HUES48 (cell line): ENCODE measurements around the gene HOXA1.

ENCODE experiments used
- H3K27ac ChIP-seq: one replicate; pipeline ENCODE4 v1.7.0; 2013; ENCODE audit warnings: low read depth, low read length, inconsistent platforms
- H3K27me3 ChIP-seq: 2 replicates; pipeline ENCODE4 v1.6.1; 2013; ENCODE audit warnings: mild to moderate bottlenecking, low read length; ENCODE audit not compliant: control insufficient read depth, insufficient read depth
- H3K36me3 ChIP-seq: 2 replicates; pipeline ENCODE4 v1.6.1; 2013; ENCODE audit warnings: low read length; ENCODE audit not compliant: control insufficient read depth, insufficient read depth
- H3K4me1 ChIP-seq: 2 replicates; pipeline ENCODE4 v1.6.1; 2013; ENCODE audit warnings: mild to moderate bottlenecking, low read length; ENCODE audit not compliant: control insufficient read depth, insufficient read depth
- H3K4me3 ChIP-seq: 2 replicates; pipeline ENCODE4 v1.5.1; 2013; ENCODE audit warnings: mild to moderate bottlenecking, low read depth, low read length
- H3K9ac ChIP-seq: 2 replicates; pipeline ENCODE4 v1.6.1; 2013; ENCODE audit warnings: mild to moderate bottlenecking, low read depth, low read length, moderate library complexity
- H3K9me3 ChIP-seq: 2 replicates; pipeline ENCODE4 v1.6.1; 2013; ENCODE audit warnings: low read length; ENCODE audit not compliant: control insufficient read depth, insufficient read depth

HOXA1 gene

DNA sequence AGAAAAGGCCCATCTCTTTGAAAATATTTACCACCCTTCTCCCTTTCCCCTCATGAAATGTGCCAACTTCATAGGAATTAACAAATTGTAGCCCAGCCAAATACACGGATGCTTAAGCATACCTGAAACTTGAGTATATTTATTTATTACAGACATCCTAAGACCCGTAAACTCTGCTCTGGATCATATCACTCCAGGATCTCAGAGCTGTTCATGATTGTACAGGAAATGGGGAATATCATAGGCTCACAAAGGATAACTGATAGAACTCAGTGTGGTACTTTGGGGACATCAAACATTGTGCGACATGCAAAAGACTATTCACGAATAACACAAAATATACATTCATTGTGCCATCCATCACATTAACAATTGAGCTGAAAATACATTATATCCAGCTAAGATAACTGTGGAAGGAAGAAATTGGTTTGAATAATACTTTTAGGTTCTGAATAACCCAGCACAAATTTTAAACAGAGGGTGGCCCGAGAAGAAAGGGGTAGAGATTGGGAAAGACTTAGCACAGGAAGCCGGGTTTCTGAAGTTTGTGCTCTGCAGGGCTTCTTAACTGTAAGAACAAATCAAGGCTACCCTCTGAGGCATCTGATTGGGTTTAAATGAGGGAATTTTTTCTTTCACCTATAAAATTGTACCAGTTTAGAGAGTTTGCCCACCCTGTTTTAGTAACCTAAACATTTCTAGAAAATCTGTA is 2.5 kb downstream of the HOXA1 start:
- no peak overlapping the region for H3K9ac ChIP-seq
- no peaks in the 10 kb centered on the region for H3K36me3 ChIP-seq
- H3K9me3 ChIP-seq = no peaks in the 10 kb centered on the region
- peaks cover 45% of the 10 kb centered on the region for H3K4me1 ChIP-seq
- peaks cover 100% of the 10 kb centered on the region for H3K27me3 ChIP-seq
- H3K4me3 ChIP-seq = no peak overlapping the region
- no peak overlapping the region for H3K27ac ChIP-seq

DNA sequence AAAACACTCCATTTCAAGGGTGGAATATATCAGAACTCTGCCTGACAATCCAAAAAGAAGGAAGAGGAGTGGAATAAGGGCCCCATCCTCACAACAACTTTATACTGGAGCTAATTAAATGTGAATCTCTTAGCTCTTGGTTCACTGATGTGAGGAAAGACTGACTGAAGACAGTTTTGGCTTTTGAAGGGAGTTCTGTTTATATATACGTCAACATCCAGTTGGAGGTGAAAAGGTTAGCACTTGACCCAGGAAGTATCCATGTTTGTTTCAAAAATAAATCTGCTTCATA is 3.0 kb downstream of the HOXA1 start:
- Histone ChIP-seq H3K4me3 (no peak overlapping the region), H3K27ac (no peak overlapping the region), H3K9me3 (no peaks in the 10 kb centered on the region), H3K4me1 (peaks cover 43% of the 10 kb centered on the region), H3K9ac (no peak overlapping the region), H3K36me3 (no peaks in the 10 kb centered on the region), H3K27me3 (peaks cover 100% of the 10 kb centered on the region)

DNA sequence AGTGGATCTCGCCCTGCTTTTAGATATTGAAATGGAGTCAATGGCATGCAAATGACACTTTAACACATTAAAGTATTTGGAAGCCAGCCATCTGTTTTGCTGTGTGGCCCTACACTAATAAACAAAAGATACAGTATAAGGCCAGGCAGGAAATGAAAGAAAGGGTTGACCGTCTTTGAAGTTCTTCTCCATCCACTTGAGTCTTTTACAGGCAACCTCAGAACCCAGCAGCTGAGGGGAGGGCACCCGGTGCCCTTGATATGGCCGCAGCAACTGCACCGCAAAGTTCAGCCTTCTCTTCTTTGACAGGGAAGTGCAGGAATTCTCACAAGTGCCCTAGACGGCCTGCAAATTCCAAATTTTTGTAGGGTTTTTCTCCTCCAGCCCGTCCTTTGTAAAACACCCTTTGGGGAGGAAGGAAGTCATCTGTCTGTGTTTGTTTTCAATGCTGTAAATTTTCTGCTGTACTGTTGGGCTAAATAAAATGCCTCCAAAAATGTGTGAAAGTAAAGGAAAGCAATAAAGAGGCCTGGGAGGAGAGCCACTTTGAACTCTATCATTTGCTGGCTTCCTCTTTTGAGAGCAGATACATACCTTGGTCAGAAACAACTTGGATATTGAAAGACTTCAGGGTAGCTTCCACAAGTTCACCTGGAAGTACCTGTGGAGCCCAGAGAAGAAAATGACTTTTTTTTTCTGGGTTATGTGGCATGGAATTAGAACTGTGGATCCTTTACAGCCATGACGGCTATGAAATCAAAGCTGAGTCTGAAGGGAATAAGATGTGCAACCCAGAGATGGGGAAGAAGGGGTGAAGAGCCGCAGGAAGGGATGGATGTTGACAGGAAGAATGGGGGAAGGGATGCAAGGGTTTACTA is 3.6 kb downstream of the HOXA1 start:
- H3K27me3 ChIP-seq = peaks cover 99% of the 10 kb centered on the region

DNA sequence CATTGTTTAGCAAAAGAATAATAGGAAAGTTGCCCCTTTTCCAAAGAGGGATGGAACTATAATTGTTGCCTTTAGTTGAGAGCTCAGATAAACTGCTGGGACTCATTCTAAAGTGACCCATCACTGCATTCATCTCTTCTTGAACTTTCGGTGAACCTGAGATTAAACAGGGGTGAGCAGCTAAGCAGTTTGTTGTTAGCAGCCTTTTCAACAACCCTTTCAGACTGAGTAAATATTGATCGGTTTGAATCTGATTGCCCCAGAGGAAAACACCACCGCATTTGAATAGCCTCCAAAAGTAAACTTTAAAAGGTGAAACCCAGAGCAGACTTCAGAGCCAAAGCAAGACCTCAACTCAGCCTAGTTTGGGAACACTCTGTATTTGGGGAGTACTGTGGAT is 4.7 kb downstream of the HOXA1 start:
- peaks cover 31% of the 10 kb centered on the region for H3K4me1 ChIP-seq
- H3K4me3 ChIP-seq = no peak overlapping the region
- H3K9ac ChIP-seq = no peak overlapping the region
- H3K36me3 ChIP-seq = no peaks in the 10 kb centered on the region
- H3K9me3 ChIP-seq = no peaks in the 10 kb centered on the region
- H3K27ac ChIP-seq = peak overlapping the region; percentile 77
- peaks cover 90% of the 10 kb centered on the region for H3K27me3 ChIP-seq

More for the DNA sequence above, 3.6 kb downstream of the HOXA1 start:
- no peaks in the 10 kb centered on the region for H3K9me3 ChIP-seq
- no peaks in the 10 kb centered on the region for H3K36me3 ChIP-seq
- H3K9ac ChIP-seq = no peak overlapping the region
- peak overlapping the region; percentile 26 for H3K27ac ChIP-seq
- no peak overlapping the region for H3K4me3 ChIP-seq
- H3K4me1 ChIP-seq = peaks cover 38% of the 10 kb centered on the region

DNA sequence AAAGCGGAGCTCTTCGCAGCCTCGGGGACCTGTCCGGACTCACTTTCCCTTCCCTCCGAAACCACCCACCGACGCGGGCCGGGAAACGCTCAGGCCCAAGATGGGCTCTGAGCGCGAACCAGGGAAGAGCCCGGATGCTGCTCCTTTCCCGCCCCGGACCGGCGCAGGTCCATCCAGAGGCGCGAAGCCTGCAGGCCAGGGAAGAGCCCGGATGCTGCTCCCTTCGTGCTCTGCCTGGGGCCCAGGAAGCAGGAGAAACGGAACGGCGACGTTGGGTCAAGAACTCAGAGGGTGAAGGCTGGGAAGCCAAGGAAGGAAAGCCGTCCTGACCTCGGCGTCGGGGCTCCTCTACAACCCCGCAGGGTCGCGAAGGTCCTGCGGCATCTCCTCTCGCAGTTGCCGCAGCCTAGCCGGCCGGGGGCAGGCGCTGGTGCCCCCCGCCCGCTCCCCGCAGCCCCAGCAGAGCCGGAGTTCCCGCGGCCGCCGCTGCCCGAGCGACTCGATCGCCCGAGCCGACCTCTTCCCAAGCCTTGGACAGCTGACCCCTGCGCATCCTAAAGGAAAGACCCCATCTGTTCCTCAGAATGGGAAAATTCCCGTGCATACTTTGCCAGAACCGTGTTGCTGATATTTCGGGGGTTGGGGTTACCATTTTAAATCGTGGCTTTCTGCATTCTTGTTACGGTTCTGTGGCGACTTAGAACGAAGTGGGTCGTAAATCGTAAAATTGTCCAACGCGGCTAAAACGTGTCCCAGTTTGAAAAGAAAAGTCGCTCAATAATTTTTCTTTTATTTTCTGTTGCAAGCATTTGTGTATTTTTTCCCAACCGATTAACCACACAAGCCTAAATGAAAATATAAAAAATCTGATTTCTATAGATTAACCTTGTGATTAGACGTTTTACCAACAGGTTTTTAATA is 7.5 kb downstream of the HOXA1 start:
- no peak overlapping the region for H3K4me3 ChIP-seq
- H3K27ac ChIP-seq = no peak overlapping the region
- H3K27me3 ChIP-seq = peaks cover 71% of the 10 kb centered on the region
- H3K4me1 ChIP-seq = peaks cover 26% of the 10 kb centered on the region
- no peaks in the 10 kb centered on the region for H3K36me3 ChIP-seq
- H3K9me3 ChIP-seq = no peaks in the 10 kb centered on the region
- no peak overlapping the region for H3K9ac ChIP-seq

DNA sequence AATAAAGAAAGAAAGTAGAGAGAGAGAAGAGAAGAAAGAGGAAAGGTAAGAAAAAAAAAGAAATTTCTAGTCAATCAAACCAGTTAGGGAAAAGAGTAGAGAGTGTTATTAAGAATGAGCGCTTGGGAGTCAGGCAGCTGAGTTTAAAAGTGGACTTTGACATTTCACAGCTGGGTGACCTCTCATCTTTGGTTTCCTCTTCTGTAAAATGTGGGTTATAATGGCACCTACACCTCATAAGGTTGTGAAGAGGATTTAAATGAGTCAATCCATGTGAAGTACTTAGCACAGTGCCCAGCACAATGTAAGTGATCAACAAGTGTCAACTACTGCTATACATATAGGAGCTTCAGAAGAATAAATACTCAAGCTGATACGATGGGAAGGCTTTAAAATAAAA is 12.2 kb downstream of the HOXA1 start:
- Histone ChIP-seq H3K9ac (no peak overlapping the region), H3K27me3 (peaks cover 30% of the 10 kb centered on the region), H3K9me3 (no peaks in the 10 kb centered on the region), H3K4me3 (no peak overlapping the region), H3K4me1 (peaks cover 10% of the 10 kb centered on the region), H3K36me3 (no peaks in the 10 kb centered on the region), H3K27ac (no peak overlapping the region)

DNA sequence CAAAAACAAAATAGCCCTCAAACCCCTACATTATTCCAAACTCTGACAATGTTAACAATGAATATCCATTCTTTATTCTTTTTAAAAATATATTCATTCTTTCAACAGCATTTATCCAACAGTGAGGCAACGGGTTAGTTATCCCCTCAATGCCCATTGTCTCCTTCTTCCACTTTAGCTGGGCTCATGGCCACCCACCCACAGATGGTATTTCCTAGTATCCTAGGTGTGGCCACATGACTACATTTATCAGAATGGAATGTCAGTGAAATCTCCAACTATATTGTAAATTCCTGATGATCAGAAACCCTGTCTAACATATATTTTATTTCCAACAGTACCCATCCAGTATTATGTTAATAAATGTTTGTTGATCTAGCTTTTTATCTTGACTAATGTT is 13.6 kb downstream of the HOXA1 start:
- no peaks in the 10 kb centered on the region for H3K36me3 ChIP-seq
- H3K4me3 ChIP-seq = no peak overlapping the region
- H3K27ac ChIP-seq = no peak overlapping the region
- H3K9me3 ChIP-seq = no peaks in the 10 kb centered on the region
- H3K4me1 ChIP-seq = peaks cover 10% of the 10 kb centered on the region
- H3K9ac ChIP-seq = no peak overlapping the region
- H3K27me3 ChIP-seq = peaks cover 16% of the 10 kb centered on the region

DNA sequence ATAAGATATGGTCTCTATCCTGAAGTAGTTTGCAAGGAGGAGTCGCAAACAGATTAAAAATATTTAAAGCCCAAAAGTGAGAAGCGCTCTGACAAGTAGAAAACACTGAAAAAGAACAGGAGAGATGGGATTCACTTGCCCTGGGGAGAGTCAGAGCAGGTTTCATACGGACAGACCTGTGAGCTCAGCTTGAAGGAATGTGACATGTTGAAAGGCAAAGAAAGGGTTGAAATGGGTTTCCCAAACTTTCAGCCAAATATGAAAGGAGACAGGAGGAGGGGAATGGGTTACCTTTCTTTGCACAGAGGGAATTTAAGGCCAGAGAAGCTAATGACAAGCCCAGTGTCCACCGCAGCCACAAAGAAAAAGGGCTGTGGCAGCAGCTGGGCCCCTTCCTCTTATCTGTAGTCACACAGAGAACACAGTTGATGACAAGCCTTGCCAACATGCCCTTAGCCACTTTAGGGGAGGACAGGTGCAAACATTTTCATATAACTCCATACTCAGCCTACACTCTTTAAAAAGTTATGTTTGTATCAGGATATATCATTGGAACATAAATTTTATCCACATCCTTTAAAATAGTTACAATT is 14.9 kb downstream of the HOXA1 start:
- Histone ChIP-seq H3K9me3 (no peaks in the 10 kb centered on the region), H3K27ac (peak overlapping the region; percentile 71), H3K27me3 (peaks cover 13% of the 10 kb centered on the region), H3K9ac (no peak overlapping the region), H3K36me3 (no peaks in the 10 kb centered on the region), H3K4me1 (peaks cover 10% of the 10 kb centered on the region), H3K4me3 (no peak overlapping the region)

DNA sequence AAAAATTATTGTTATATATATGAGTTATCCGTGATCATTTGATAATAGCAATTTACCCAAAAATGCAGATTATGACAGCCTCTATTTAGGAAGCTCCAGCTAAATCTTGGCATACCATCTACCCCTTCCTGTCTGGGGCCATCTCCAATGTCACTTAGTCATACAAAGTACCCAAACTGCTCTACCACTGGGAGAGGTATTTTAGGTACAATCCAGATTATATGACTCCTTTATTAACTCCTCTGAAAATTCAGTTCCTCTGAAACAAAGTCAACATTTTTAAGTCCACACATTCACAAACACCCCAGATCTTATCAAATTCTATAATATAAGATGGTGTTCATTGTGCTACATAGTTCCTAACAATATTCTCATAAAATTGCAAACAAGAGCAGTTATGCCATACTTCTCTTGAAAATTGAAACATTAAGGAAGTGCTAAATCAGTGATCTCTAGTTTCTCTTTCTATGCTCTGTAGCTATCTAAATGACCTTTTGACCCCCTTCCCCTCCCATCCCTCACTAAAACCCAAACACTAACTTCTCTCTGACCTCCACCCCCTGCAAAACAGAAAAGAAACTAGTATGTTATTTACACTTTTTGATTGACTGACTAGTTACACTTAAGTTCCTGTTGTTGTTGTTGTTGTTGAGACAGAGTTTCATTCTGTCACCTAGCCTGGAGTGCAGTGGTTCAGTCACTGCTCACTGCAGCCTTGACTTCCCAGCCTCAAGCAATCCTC is 16.4 kb downstream of the HOXA1 start:
- no peak overlapping the region for H3K4me3 ChIP-seq
- peaks cover 10% of the 10 kb centered on the region for H3K4me1 ChIP-seq
- H3K36me3 ChIP-seq = no peaks in the 10 kb centered on the region
- peaks cover 8% of the 10 kb centered on the region for H3K27me3 ChIP-seq
- H3K27ac ChIP-seq = no peak overlapping the region
- no peak overlapping the region for H3K9ac ChIP-seq
- no peaks in the 10 kb centered on the region for H3K9me3 ChIP-seq

DNA sequence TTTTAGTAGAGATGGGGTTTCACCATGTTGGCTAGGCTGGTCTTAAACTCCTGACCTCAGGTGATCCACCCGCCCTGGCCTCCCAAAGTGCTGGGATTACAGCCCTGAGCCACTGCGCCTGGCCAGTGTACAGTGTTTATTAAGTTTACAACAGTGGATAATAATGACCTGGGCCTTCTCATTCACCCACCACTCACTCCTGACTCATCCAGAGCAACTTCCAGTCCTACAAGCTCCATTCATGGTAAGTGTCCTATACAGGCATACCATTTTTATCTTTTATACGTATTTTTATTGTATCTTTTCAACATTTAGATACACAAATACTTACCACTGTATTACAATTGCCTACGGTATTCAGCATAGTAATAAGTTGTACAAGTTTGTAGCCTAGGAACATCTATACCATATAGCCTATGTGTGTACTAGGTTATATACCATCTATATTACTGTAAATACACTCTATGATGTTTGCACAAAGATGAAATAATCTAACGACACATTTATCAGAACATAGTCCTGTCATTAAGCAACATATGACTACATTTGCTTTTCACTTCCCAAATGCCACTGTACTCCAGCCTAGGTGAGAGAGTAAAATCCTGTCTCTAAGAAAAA is 17.1 kb downstream of the HOXA1 start:
- H3K9me3 ChIP-seq = no peaks in the 10 kb centered on the region
- no peak overlapping the region for H3K27ac ChIP-seq
- H3K27me3 ChIP-seq = peaks cover 5% of the 10 kb centered on the region; the same call in 1 of the 2 replicates
- no peak overlapping the region for H3K4me3 ChIP-seq
- H3K4me1 ChIP-seq = peaks cover 10% of the 10 kb centered on the region
- H3K9ac ChIP-seq = no peak overlapping the region
- H3K36me3 ChIP-seq = no peaks in the 10 kb centered on the region
